B cell (primary cell): ENCODE results near the gene CCDC57. TPM values are rescaled to one million over a fixed set of nuclear protein-coding genes. Genes with fewer than 3 reads are reported as not detected.
"Not testable (repeated sequence)": the region's sequence is repeated elsewhere in the genome, so short reads cannot be mapped to it uniquely, and the experiment has no call there.

ENCODE experiments used
- ATAC-seq: fragments of 200-7000 bp; cut with Tn5 transposase; one replicate; pipeline ENCODE4 v1.10.0; 2021; ENCODE audit warnings: low read depth, mild to moderate bottlenecking, moderate number of reproducible peaks, moderate library complexity
- CTCF ChIA-PET: fragments of 350-600 bp; sonication (Branson Sonifier 250); formaldehyde crosslinking; loops from one replicate; lab custom pipeline; 2021; ENCODE audit warnings: antibody characterized with exemption, inconsistent platforms; lab: Charles Lee
- POLR2A ChIA-PET: fragments of 350-600 bp; sonication (Branson Sonifier 250); formaldehyde crosslinking; loops from one replicate; lab custom pipeline; 2021; ENCODE audit warnings: antibody characterized with exemption; lab: Charles Lee
- DNase-seq: peaks from one replicate; pipeline ENCODE4 v3.0.0; 2013
- H2AFZ ChIP-seq: 2 replicates; pipeline ENCODE4 v1.6.1; 2012; ENCODE audit warnings: mild to moderate bottlenecking, low read depth, low read length; ENCODE audit not compliant: insufficient read depth, poor library complexity, severe bottlenecking
- H3K27ac ChIP-seq, 2 donors: 1 replicate in 1 of 2; 2 replicates in 1 of 2; pipeline ENCODE4 v1.5.1; 2012 to 2013; ENCODE audit warnings: low read length in 2 of 2, mild to moderate bottlenecking in 2 of 2, moderate library complexity in 1 of 2
- H3K27me3 ChIP-seq, 4 experiments: fragments of 200-600 bp in 1 of 4; sonication (generic) in 1 of 4; replicated peaks in 1 of 4; 1 replicate in 2 of 4; 2 replicates in 2 of 4; pipeline versions ENCODE4 v1.6.1 to v1.7.0; 2013 to 2016; ENCODE audit warnings: low read length in 3 of 4, mild to moderate bottlenecking in 2 of 4, mixed read lengths in 1 of 4, moderate library complexity in 1 of 4; ENCODE audit not compliant: insufficient read depth in 4 of 4, control insufficient read depth in 3 of 4; ENCODE audit errors: control extremely low read depth in 1 of 4
- H3K36me3 ChIP-seq, 2 experiments: replicated peaks in 1 of 2; 1 replicate in 1 of 2; 2 replicates in 1 of 2; pipeline versions ENCODE4 v1.6.1 to v1.7.1; 2013; ENCODE audit warnings: low read length in 1 of 2; ENCODE audit not compliant: insufficient read depth in 2 of 2, control insufficient read depth in 1 of 2; ENCODE audit errors: control extremely low read depth in 1 of 2, extremely low read depth in 1 of 2
- H3K4me1 ChIP-seq, 2 donors: fragments of 200-600 bp in 1 of 2; sonication (generic) in 1 of 2; 1 replicate in 1 of 2; 2 replicates in 1 of 2; pipeline versions ENCODE4 v1.5.1 to v1.6.1; 2013 to 2017; ENCODE audit warnings: low read length in 2 of 2; ENCODE audit not compliant: control insufficient read depth in 2 of 2, insufficient read depth in 2 of 2
- H3K4me2 ChIP-seq: replicated peaks from 2 replicates; pipeline ENCODE3; 2012; ENCODE audit warnings: mild to moderate bottlenecking, low read depth, low read length; ENCODE audit not compliant: poor library complexity, severe bottlenecking
- H3K4me3 ChIP-seq, 5 experiments: fragments of 200-600 bp in 1 of 5; sonication (generic) in 1 of 5; 1 replicate in 3 of 5; 2 replicates in 2 of 5; pipeline versions ENCODE4 v1.5.1 to v1.7.0; 2011 to 2016; ENCODE audit warnings: low read length in 4 of 5, mild to moderate bottlenecking in 4 of 5, low read depth in 2 of 5, control low read depth in 1 of 5, moderate library complexity in 1 of 5; ENCODE audit not compliant: insufficient read depth in 1 of 5; ENCODE audit errors: control extremely low read depth in 1 of 5, extremely low read depth in 1 of 5
- H3K79me2 ChIP-seq: fragments of 200-600 bp; sonication (generic); one replicate; pipeline ENCODE4 v1.6.0; 2016; ENCODE audit warnings: low read length; ENCODE audit not compliant: control insufficient read depth, insufficient read depth
- H3K9ac ChIP-seq: fragments of 200-600 bp; sonication (generic); 2 replicates; pipeline ENCODE4 v1.6.1; 2017; ENCODE audit warnings: mild to moderate bottlenecking, low read length, moderate library complexity
- H3K9me3 ChIP-seq, 3 donors: one replicate each; pipeline versions ENCODE4 v1.6.1 to v1.7.1; 2013; ENCODE audit warnings: low read length in 2 of 3; ENCODE audit not compliant: control insufficient read depth in 2 of 3, insufficient read depth in 1 of 3; ENCODE audit errors: control extremely low read depth in 1 of 3
- H4K20me1 ChIP-seq: 2 replicates; pipeline ENCODE4 v1.6.0; 2012; ENCODE audit warnings: mild to moderate bottlenecking, low read length; ENCODE audit not compliant: insufficient read depth, control insufficient read depth, poor library complexity, severe bottlenecking
- H3K27ac Mint-ChIP-seq: one replicate; pipeline ENCODE4 v1.8.0; 2021; ENCODE audit warnings: mixed read lengths
- H3K27me3 Mint-ChIP-seq: one replicate; pipeline ENCODE4 v1.8.0; 2021; ENCODE audit warnings: mixed read lengths
- H3K4me1 Mint-ChIP-seq: one replicate; pipeline ENCODE4 v1.8.0; 2021; ENCODE audit warnings: mixed read lengths
- H3K4me3 Mint-ChIP-seq: one replicate; pipeline ENCODE4 v1.8.0; 2021; ENCODE audit warnings: mixed read lengths
- H3K9me3 Mint-ChIP-seq: one replicate; pipeline ENCODE4 v1.8.0; 2022; ENCODE audit warnings: mixed read lengths; ENCODE audit not compliant: insufficient read depth
- CTCF ChIP-seq: fragments of 200-600 bp; IDR thresholded peaks from one replicate; pipeline ENCODE4 v1.8.0; 2022; ENCODE audit warnings: antibody characterized with exemption, mild to moderate bottlenecking
- EZH2 ChIP-seq: IDR thresholded peaks from 2 replicates; pipeline ENCODE4 v1.6.1; 2012; ENCODE audit warnings: borderline replicate concordance, low read depth, mild to moderate bottlenecking, moderate library complexity, low read length; ENCODE audit not compliant: insufficient read depth, poor library complexity, severe bottlenecking
- WGBS: methylation state at CpG from one replicate; pipeline ENCODE4 v1.1.5; 2013; ENCODE audit warnings: missing lambda C conversion rate; ENCODE audit not compliant: insufficient coverage; 5-methylcytosine and 5-hydroxymethylcytosine counted together
- intact Hi-C: fragments of 100-400 bp; cut with micrococcal nuclease; formaldehyde crosslinking; loops from one replicate; pipeline ENCODE4 v1.10.0; 2022
- polyA plus RNA-seq: library from polyadenylated mRNA; depleted of rRNA; stranded (reverse); fragments of >200 nt; gene quantifications from 2 replicates; pipeline ENCODE4 v1.2.3, GENCODE V29; 2012
- total RNA-seq, 2 donors: library from RNA; stranded (reverse); fragments of 120-200 nt in 1 of 2; gene quantifications; 1 replicate in 1 of 2; 2 replicates in 1 of 2; pipeline versions ENCODE4 v1.2.3 to v1.2.4, GENCODE V29; 2013 to 2022

CCDC57 gene
- total and polyA plus RNA-seq, 2 donors (not counting 1 experiment from before 2014, with no cell fraction given), result 49.7 to 67.2 TPM

GRCh38 chr17:82213251-82214011 lies 789 bp upstream of the CCDC57 start:
- Histone ChIP-seq H3K9me3 (no peaks in the 10 kb centered on the region), H3K36me3 (no peaks in the 10 kb centered on the region), H3K9ac (peak overlapping the region; percentile 86), H3K27ac (peak overlapping the region; percentile 22 to 81), H3K79me2 (peaks cover 3% of the 10 kb centered on the region), H3K4me1 (peaks cover 31 to 39% of the 10 kb centered on the region in 2 donors), H2AFZ (peak overlapping the region; percentile 74), H3K27me3 (no peaks in the 10 kb centered on the region), H3K4me3 (peak overlapping the region in 4 of 5 experiments; percentile 35 to 79 (median 68)), H3K4me2 (peak overlapping the region; percentile 90), H4K20me1 (no peaks in the 10 kb centered on the region)
- intact Hi-C loops, result loop anchor here (10.0 kb wide), 1 partner anchor 119 kb away; the partner anchor contains the start of gene FASN
- DNase-seq, result peak; percentile 70
- Mint-ChIP-seq H3K27ac (peak overlapping the region; percentile 93), H3K4me3 (peak overlapping the region; percentile 87), H3K27me3 (no peaks in the 10 kb centered on the region), H3K9me3 (no peaks in the 10 kb centered on the region), H3K4me1 (peaks cover 31% of the 10 kb centered on the region)
- CTCF ChIA-PET, result interaction anchor here (0.6 to 3.4 kb wide), 2 partner anchors 7 to 84 kb away, joined by 3 to 16 read pairs; no protein-coding TSS in a partner anchor
- POLR2A ChIA-PET, result interaction anchor here (0.6 to 6.3 kb wide), 4 partner anchors 16 to 226 kb away, joined by 3 to 46 read pairs (median 4); partner anchors contain the start of genes CSNK1D and SLC16A3
- 21% methylated on average over 20 of the region's 37 CpGs for WGBS
- no peak for ATAC-seq
- TF ChIP-seq CTCF (no peak), EZH2 (no peak)

- POLR2A ChIA-PET, result interaction anchor here (0.7 kb wide), 2 partner anchors 21 to 111 kb away, joined by 3 to 7 read pairs; no protein-coding TSS in a partner anchor
- H3K9me3 ChIP-seq, H3K79me2 ChIP-seq, DNase-seq, CTCF ChIA-PET, H3K27me3 Mint-ChIP-seq, ATAC-seq, H3K4me3 Mint-ChIP-seq, H4K20me1 ChIP-seq, H3K9ac ChIP-seq, H2AFZ ChIP-seq, H3K27ac Mint-ChIP-seq, H3K4me2 ChIP-seq, H3K27ac ChIP-seq, H3K9me3 Mint-ChIP-seq, H3K27me3 ChIP-seq, H3K36me3 ChIP-seq, H3K4me3 ChIP-seq: not testable (repeated sequence)
- H3K4me1 ChIP-seq, result peaks cover 21 to 26% of the 10 kb centered on the region in 2 donors
- 100% methylated on average over 1 of the region's 11 CpGs for WGBS
- intact Hi-C loops, result loop anchor here (10.0 kb wide), 1 partner anchor 116 kb away; the partner anchor contains the start of gene FASN
- H3K4me1 Mint-ChIP-seq, result peaks cover 32% of the 10 kb centered on the region
Observed at GRCh38 chr17:82210655-82211054, 2.0 kb downstream of the CCDC57 start.
